DMS153 treated with DMSO at 0.1 percent for 48 hours (cell line): Measurements from ENCODE around the gene RAD51.
"Not testable (repeated sequence)": the region's sequence is repeated elsewhere in the genome, so short reads cannot be mapped to it uniquely, and the experiment has no call there.

Experiments used
- DNase-seq: peaks from one replicate; lab custom pipeline; 2025; ENCODE audit not compliant: unreplicated experiment; lab: John Stamatoyannopoulos, UW

The RAD51 gene

DNA sequence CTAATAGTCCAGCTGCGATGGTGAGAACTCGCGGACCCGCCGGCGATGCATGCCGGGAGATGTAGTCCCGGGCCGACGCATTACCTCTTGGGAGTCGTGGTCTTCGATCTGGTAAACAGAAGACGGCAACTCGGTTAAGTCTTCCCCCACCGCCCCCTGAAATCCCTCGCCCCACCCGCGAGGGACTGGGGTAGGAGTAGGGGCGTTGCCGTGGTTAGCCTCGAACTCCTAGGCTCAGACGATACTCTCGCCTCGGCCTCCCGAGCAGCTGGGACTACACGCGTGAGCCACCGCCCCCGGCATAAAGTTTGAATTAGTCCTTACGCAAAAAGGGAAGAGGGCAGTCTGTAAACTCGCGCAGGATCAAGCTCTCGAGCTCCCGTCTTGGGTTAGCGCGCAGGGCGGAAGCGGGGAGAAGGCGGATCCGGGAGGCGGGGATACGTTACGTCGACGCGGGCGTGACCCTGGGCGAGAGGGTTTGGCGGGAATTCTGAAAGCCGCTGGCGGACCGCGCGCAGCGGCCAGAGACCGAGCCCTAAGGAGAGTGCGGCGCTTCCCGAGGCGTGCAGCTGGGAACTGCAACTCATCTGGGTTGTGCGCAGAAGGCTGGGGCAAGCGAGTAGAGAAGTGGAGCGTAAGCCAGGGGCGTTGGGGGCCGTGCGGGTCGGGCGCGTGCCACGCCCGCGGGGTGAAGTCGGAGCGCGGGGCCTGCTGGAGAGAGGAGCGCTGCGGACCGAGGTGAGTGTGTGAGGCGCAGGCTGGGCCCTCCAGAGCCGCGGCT is at the start of gene RAD51:
Gene RAD51 (plus strand): TSS at position 487 of the 781 bp plus-strand sequence. CDS start 3,585 bp downstream, outside the sequence.
- DNase-seq, result peak; percentile 38

- DNase-seq, result no peak
Observed at GRCh38 chr15:40647523-40647922, 47.5 kb upstream of the RAD51 start.

GRCh38 chr15:40650479-40650878 is 44.5 kb upstream of the RAD51 start:
- no peak for DNase-seq

DNA sequence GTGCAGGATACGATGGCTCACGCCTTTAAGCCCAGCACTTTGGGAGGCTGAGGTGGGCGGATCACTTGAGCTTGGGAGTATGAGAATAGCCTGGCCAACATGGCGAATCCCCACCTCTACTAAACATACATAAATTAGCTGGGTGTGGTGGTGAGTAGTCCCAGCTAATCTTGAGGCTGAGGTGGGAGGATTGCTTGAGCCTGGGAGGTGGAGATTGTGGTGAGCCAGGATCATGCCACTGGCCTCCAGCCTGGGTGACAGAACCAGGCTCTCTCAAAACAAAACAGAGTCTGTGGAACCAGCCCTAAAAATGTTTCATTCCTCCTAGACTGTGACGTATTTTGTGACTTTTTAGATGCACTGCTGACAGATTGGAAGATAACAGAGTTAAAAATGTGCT is 34.3 kb upstream of the RAD51 start:
- DNase-seq, result no peak

DNA sequence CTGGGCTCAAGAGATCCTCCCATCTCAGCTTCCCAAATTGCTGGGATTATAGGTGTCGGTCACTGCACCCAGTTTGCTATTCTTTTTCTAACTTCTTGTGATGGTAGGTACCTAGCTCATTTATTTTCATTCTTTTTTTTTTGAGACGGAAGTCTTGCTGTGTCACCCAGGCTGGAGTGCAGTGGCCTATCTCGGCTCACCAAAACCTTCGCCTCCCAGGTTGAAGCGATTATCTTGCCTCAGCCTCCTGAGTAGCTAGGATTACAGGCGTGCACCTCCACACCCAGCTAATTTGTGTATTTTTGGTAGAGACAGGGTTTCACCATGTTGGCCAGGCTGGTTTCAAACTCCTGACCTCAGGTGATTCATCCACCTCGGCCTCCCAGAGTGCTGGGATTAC is 30.1 kb upstream of the RAD51 start:
- DNase-seq, result no peak

DNA sequence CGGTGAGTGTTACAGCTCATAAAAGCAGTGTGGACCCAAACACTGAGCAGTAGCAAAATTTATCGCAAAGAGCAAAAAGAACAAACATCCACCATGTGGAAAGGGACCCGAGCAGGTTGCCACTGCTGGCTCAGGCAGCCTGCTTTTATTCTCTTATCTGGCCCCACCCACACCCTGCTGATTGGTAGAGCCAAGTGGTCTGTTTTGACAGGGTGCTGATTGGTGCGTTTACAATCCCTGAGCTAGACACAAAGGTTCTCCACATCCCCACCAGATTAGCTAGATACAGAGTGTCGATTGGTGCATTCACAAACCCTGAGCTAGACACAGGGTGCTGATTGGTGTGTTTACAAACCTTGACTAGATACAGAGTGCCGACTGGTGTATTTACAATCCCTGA is 18.7 kb upstream of the RAD51 start:
- DNase-seq, result not testable (repeated sequence)

- DNase-seq, result not testable (repeated sequence)
Observed at GRCh38 chr15:40676906-40677305, 18.1 kb upstream of the RAD51 start.

DNA sequence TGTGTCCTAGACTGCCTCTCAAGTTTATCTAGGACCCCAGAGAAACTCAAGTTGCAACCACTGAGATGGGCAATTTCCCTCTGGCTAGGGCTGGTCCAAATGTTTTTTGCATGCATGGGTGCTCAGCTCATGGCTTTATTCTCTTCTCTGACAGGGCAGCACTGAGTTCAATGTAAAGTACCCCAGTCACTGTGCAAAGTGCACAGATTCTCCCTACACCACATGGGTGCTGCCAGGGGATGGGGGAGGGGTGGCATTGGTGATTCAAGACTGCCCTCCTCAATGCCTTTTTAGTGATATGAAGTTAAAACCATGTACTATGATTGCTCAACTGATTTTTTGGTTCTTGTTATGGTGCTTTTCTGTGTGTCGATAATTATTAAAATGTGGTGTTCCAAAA is 14.8 kb upstream of the RAD51 start:
- no peak for DNase-seq

DNA sequence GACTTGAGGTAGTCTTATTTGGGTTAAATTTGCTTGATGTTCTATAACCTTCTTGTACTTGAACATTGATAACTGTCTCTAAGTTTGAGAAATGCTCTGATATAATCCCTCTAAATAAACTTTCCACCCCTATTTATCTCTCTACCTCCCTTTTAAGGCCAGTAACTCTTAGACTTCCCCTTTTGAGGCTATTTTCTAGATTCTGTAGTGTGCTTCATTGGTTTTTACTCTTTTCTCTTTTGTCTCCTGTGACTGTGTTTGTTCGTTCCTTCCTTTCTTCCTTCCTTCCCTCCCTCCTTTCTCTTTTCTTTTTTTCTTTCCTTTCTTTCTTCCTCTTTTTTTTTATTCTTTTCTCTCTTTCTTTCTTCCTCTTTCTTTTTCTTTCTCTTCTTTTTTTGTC is 14.0 kb upstream of the RAD51 start:
- not testable (repeated sequence) for DNase-seq

DNA sequence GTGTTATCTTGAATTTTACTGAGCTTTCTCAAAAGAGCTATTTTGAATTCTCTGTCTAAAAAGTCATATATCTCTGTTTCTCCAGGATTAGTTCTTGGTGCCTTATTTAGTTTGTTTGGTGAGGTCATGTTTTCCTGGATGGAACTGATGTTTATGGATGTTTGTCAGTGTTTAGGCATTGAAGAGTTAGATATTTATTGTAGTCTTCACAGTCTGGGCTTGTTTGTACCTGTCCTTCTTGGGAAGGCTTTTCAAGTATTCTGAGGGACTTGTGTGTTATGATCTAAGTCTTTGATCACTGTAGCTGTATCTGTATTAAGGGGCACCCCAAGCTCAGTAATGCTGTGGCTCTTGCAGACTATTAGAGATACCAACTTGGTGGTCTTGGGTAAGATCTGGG is 10.6 kb upstream of the RAD51 start:
- DNase-seq, result no peak

DNA sequence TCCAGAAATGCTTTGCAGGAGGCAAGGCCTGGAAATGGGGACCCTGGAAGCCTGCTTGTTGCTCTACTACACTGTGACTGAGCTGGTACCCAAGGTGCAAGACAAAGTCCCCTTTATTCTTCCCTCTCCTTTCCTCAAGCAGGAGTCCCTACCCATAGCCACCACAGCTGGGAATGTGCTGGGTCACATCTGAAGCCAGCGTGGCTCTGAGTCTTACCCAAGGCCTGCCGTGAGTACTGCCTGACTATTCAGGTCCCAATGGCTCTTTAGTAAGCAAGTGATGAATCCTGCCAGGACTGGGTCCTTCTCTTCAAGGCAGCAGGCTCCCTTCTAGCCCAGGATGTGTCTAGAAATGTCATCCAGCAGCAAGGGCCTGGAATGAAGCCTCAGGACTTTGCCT is 9.6 kb upstream of the RAD51 start:
- DNase-seq, result no peak

GRCh38 chr15:40688932-40689799 is 5.8 kb upstream of the RAD51 start:
- DNase-seq, result no peak

DNA sequence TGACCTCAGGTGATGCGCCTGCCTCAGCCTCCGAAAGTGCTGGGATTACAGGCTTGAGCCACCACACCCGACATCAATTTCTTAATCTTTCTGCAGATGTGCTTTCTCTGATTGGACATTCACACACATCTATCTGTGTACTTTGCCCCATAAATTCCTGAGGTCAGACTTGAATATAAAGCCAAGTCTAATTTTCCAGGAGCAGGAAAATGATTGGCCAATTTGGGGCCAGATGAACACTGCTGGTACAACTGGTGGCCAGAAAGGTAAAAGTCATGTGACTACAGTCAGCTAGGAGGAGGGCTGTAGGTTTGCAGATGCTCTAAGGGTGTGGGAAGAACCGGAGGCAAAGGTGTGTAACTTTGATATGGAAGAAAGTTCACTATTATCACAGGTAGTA is 3.2 kb upstream of the RAD51 start:
- DNase-seq, result no peak

DNA sequence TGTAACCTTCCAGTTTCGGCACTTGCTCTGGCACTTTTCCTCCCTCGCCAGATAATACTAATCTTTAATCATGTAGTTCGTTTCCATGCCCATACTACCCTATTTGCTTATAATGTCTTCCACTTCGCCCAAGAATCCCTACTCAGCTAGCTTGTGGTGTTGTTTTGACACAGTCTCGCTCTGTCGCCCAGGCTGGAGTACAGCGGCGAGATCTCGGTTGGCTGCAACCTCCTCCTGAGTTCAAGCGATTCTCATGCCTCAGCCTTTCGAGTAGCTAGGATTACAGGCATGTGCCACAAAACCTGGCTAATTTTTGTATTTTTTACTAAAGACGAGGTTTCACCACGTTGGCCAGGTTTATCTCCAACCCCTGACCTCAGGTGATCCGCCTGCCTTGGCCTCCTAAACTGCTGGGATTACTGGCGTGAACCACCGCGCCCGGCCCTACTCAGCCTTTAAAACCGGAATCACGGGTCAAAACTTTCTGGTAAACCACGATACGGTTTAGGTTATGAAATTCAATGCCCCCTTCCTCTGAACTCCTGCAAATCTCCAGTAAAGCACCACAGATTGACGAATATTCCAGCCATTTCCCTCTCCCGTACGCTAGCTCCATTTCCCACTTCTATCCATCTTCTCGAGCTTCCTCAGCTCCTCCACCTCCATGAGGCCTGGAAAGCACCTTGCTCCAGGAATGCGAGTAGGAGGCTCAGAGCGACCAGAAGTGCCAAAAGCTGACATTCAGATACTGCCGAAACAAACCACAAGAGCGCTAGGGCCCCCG is 878 bp upstream of the RAD51 start:
- DNase-seq, result no peak

GRCh38 chr15:40695469-40695890 is 506 bp downstream of the RAD51 start:
- DNase-seq, result no peak

DNA sequence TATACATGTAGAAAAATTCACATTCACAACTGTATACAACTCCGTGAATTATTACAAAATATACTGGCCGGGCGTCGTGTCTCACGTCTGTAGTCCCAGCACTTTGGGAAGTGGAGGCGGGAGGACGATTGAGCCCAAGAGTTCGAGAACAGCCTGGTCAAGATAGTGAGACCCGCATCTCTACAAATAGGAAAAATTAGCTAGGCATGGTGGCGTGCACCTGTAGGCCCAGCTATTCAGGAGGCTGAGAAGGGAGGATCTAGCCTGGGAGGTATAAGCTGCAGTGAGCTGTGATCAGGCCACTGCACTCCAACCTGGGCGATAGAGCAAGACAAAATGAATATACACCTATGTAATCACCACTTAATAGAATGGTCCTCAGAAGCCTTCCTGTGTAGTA is 1.3 kb downstream of the RAD51 start:
- no peak for DNase-seq

DNA sequence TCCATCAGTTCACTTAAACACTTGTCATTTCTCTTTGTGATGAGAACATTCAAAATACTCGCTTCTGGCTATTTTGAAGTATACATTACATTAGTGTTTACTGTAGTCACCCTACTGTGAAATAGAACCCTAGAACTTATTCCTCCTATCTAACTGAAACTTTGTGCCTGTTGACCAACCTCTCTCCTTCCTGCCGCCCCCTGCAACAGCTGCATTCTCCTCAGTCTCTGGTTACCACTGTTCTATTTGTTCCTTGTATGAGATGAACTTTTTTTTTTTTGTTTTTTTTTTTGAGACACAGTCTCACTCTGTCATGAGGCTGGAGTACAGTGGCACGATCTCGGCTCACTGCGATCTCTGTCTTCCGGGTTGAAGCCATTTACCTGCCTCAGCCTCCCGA is 2.9 kb downstream of the RAD51 start:
- no peak for DNase-seq

DNA sequence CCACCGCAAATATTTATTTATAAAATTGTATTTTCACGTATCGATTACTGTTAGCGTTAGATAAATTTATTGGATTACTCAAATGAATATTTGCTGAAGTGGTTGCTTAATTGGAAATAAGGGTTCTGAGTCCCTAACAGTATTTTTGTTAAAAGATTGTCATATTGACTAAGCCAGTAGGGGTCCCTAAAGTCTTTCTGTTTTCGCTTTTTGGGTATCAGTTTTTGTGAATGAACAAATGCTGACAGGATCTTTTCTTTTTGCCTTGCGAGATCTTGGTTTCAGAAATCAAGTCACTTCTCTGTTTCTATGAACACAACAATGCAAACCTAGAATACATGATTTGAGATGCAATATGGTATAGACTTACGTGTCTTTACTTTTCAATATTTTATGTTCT is 7.1 kb downstream of the RAD51 start:
- no peak for DNase-seq

DNA sequence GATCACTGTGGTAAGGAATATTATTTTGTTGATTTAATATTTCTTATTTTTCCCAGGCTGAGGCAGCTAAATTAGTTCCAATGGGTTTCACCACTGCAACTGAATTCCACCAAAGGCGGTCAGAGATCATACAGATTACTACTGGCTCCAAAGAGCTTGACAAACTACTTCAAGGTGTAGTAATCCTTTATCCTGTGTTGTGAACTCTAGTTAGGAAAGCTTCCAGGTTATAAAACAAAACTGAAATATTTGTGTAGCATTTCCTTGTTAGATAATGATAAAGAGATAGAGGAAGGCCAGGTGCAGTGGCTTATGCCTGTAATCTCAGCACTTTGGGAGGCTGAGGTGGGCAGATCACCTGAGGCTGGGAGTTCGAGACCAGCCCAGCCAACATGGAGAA is 11.1 kb downstream of the RAD51 start:
- no peak for DNase-seq

DNA sequence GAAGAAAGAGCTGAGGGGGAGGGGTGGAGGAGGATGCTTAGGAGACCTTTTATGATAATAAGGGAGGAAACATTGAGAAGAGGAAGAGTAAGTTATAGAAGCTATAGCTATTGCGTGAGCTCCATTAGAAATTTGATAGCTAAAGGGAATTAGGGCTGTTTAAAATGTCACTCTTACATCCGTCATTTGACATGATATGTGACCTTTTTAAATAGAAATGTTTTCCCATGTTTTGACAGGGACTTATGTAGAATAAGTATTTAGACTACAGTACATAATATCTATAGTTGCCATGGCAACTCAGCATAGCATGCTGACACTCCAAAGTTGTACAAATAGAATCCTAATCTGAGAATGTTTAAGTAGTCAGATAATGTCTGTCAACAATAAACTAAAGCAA is 19.2 kb downstream of the RAD51 start:
- no peak for DNase-seq

DNA sequence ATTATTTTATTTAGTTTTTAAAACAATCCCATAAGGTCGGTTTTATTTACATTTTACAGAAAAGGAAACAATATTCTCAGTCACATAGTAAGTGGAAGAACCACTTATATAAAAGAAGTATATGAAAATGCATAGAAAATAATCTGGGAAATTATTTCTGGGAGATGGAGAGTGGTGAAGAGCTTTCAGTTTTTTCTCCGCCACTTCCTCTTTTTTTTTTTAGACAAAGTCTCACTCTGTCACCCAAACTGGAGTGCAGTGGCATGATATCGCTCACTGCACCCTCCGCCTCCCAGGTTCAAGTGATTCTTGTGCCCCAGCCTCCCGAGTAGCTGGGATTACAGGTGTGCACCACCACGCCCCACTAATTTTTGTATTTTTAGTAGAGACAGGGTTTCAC is 21.2 kb downstream of the RAD51 start:
- DNase-seq, result no peak
